Stimulated activated CD8-positive, alpha-beta memory T cell treated with anti-CD3 and anti-CD28 coated beads, Interleukin-7, amount 100 ng/mL, for 1 hour (primary cell): ENCODE measurements around the gene RPP25.
A peak's percentile ranks its signal among the peaks of the same experiment; 100 is the strongest.
"Not testable (repeated sequence)": the region's sequence is repeated elsewhere in the genome, so short reads cannot be mapped to it uniquely, and the experiment has no call there.

Experiments
- DNase-seq, 2 donors: peaks; one replicate each; pipeline ENCODE4 v3.0.0-alpha.2; 2020; ENCODE audit warnings: low read depth in 2 of 2

The RPP25 gene

GRCh38 chr15:74962671-74963070 lies 6.1 kb upstream of the RPP25 start:
- DNase-seq, result no peak

GRCh38 chr15:74962219-74962618 lies 5.6 kb upstream of the RPP25 start:
- DNase-seq, result no peak

- DNase-seq, result no peak
Observed at GRCh38 chr15:74961616-74962015, 5.0 kb upstream of the RPP25 start.

GRCh38 chr15:74960995-74961588 lies 4.5 kb upstream of the RPP25 start:
- DNase-seq, result no peak

- DNase-seq, result no peak
Observed at GRCh38 chr15:74960286-74960685, 3.7 kb upstream of the RPP25 start.

- DNase-seq, result no peak
Observed at GRCh38 chr15:74959586-74959939, 3.0 kb upstream of the RPP25 start.

GRCh38 chr15:74958908-74959585 lies 2.5 kb upstream of the RPP25 start:
- no peak for DNase-seq

- DNase-seq, result no peak
Observed at GRCh38 chr15:74958320-74958907, 1.8 kb upstream of the RPP25 start.

- no peak for DNase-seq
Observed at GRCh38 chr15:74957476-74958035, 984 bp upstream of the RPP25 start.

GRCh38 chr15:74955796-74956647 lies 550 bp downstream of the RPP25 start:
- DNase-seq, result peak; percentile 21 to 31

GRCh38 chr15:74955017-74955416 lies 1.6 kb downstream of the RPP25 start:
- DNase-seq, result no peak

GRCh38 chr15:74954515-74954914 lies 2.1 kb downstream of the RPP25 start:
- DNase-seq, result no peak

- DNase-seq, result no peak
Observed at GRCh38 chr15:74951006-74951405, 5.6 kb downstream of the RPP25 start.

- peak; percentile 56 to 64 for DNase-seq
Observed at GRCh38 chr15:74950078-74950908, 6.3 kb downstream of the RPP25 start.

- peak; percentile 74 to 79 for DNase-seq
Observed at GRCh38 chr15:74937590-74938371, 18.8 kb downstream of the RPP25 start, which contains the start of gene COX5A. TSS of gene COX5A (minus strand) at chr15:74938073. CDS start at chr15:74938014, 59 bp downstream.

- no peak for DNase-seq
Observed at GRCh38 chr15:74937272-74937589, 19.3 kb downstream of the RPP25 start.

- DNase-seq, result not testable (repeated sequence)
Observed at GRCh38 chr15:74935193-74935592, 21.4 kb downstream of the RPP25 start.

- no peak for DNase-seq
Observed at GRCh38 chr15:74933573-74933972, 23.0 kb downstream of the RPP25 start.

GRCh38 chr15:74928771-74929198 lies 27.8 kb downstream of the RPP25 start:
- DNase-seq, result no peak

GRCh38 chr15:74924525-74924924 lies 32.0 kb downstream of the RPP25 start:
- DNase-seq, result no peak
